DLD1 (cell line): ENCODE measurements around the gene RAD23B.

Experiments
- in situ Hi-C: cut with HindIII; loops from 2 replicates; pipeline ENCODE4 v1.10.0; 2017; ENCODE audit warnings: low sequenced_read_pairs

The RAD23B gene

DNA sequence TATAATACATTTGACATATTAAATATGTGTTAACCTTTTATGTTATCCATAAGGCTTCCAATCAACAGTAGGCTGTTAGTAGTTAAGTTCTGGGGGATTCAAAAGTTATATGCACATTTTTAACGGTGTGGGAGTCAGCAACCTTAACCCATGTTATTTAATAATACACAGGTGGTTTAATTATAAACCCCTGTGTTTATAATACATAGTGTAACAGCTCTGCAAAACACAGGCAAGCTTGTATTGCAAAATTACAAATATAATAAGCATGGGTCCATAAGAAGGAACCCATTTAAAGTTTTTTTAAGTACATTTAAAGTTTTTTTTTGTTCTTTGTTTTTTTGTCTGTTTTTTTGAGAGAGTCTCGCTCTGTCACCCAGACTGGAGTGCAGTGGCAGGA, 14.5 kb upstream of the RAD23B start:
- in situ Hi-C loops = no loop called here

DNA sequence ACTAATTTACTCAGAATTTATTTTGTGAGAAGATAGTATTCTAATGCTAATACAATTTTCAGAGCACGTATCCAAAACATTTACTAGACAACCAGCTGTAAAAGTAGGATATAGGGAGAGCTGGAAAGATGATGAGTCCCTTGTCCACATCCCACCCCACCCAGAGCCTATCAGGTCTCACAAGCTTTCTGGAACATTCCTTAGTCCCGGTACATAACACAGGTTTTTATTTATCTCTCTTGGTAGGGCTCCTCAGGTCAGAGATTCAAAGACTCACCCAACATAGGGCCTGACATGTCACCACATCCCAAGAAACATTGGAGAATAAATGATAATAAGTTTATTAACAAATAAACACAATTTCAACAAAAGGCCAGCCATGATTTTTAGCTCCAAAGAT, 13.8 kb upstream of the RAD23B start:
- in situ Hi-C loops = no loop called here

DNA sequence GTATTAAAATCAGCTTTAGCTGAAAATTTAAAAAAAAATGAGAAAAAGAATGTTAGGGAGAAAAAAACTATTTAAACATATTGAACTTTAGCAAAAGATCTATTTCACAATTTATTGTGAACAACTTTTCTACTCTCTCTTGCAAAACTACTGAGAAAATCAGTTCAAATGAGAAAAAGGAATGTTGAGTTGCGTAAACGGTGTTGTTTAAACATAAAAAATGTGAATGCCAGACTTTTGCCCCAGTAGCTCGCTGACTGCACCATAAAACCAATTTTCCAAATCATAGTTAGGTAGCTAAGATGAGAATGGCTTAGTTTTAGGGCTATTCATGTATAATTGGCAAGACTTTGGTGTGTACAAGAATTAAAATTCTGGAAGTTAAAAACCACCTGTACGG, 13.4 kb upstream of the RAD23B start:
- in situ Hi-C loops = no loop called here

DNA sequence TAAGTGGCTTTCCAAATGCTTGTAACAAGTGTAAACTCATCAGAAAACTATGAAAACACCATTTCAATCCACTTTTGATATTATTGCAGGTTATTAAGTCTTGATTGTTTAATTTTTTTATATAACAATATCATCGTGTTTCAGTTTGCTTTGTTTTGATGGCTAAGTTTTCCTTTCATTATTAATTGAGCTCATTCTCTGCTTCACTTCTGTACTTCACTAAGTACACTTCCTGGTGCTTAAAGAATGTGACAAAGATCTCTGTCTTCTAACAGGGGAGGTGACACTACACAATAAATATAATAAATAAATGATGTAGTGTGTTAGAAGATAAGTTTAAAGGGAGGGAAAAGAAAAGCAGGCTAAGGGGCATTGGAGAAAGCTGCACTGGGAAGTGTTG, 13.0 kb upstream of the RAD23B start:
- in situ Hi-C loops = no loop called here

DNA sequence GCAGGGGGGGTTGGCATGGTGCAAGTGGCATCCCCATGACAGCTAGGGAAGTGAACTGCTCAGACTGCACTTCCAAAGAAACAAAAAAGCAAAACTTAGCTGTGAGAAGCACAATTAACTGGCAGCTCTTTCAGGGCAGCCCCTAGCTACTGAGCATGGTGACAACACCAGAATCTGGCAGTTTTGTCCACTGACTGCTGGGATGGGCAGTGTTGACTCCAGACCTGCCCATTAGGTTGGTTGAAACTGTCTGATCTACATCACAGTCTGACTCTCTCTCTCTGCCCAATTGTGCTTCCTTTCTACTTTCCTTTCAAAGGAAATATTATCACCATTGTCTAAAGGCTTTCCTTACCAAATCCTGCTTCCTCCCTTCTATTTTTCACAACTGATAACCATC, 12.5 kb upstream of the RAD23B start:
- in situ Hi-C loops = no loop called here

DNA sequence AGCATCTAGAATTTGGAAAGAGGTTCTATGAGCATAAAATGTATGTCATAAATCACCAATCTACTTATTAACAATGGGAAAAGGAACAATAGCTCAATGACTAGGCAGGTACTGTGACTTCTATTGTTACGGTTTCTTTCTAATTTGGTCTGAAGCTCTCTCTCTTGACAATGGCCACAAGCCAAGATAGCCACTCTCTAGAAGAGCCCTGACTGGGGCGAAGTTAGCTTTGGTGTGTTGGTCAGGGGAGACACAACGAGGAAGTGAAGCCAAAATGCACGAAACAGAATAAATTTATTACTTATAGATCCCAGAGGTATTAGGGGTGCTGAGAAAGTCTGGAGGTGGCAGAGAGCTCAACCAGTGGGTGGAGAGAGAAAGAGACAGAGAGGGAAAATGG, 9.4 kb upstream of the RAD23B start:
- in situ Hi-C loops = no loop called here

DNA sequence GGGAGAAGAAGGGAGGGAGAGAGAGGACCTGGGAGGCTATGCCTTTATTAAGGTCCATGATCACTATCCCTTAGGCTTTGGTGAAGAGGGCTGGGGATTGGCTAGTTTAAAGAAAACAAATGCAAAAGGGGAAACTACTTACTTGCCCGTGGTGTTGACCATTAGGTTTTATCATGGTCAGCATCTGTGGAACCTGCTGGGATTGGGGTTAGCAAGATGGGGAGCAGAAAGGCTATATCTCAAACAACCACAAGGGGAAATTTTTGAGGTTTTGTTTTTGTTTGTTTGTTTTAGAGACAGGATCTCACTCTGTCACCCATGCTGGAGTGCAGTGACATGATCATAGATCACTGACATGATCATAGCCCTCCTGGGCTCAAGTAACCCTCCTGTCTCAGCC, 9.0 kb upstream of the RAD23B start:
- in situ Hi-C loops = no loop called here

DNA sequence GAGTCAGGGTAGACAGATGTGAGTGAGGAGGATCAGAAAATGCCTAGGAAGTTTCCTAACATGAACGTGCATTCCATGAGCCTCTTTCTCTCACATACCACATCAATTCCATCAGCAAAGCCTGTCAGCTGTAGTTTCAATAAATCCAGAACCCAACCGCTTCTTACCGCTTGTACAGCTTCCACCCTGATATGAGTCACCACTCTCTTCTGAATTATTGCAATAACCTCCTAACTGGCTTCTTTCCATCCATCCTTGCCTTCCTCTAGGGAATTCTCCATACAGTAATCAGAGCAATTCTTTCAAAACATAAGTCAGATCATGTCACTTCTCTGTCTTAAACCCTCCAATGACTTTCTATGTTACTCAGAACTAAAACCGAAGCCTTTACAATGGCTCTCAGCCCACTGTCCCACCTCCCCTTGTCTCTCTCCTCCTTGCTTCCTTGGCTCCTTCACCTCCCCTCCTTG, 8.1 kb upstream of the RAD23B start:
- in situ Hi-C loops = no loop called here

DNA sequence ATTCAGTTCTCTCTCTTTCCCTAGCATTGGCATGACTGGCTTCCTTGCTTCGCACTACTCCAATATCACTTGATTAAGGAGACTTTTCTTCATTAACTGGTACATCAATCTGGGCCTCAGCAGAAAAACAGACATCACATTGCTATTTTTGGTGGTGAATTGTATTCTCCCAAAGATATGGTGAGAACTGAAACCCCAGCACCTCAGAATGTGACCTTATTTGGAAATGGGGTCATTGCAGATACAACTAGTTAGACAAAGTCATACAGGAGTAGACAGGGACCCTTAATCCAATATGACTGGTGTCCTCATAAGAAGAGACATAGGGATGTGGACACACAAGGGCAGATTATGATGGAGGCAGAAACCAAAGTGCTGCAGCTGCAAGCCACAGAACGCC, 7.5 kb upstream of the RAD23B start:
- in situ Hi-C loops = no loop called here

DNA sequence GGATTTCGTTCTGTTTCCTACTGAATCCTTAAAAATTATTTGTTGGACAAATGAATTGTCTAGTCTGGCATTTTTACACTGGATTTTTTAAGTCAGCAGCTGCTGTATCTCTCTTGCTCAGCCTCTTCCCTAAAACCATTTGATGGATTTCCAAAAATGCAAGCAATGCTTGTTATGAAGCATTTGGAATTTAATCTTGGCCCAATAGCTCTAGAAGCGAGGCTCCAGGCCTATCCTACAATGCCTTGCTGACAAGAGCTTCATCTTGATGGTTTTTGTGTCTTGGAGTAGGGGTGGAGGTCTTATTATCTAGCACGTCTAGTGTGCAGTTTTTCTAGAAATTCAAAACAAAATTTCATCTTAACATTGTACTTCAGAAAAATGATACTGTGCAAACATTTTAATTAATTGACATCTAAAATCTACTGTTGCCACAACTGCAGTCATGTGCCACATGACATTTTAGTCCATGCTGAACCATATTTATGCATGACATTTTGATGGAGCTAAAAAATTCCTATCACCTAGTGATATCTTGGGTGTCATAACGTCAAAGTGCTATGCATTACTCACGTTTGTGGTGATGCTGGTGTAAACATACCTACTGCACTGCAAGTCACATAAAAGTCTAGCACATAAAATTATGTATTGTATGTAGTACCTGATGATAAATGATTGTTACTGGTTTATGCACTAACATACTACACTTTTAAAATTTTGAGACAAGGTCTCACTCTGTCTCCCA, 5.9 kb upstream of the RAD23B start:
- in situ Hi-C loops = no loop called here

DNA sequence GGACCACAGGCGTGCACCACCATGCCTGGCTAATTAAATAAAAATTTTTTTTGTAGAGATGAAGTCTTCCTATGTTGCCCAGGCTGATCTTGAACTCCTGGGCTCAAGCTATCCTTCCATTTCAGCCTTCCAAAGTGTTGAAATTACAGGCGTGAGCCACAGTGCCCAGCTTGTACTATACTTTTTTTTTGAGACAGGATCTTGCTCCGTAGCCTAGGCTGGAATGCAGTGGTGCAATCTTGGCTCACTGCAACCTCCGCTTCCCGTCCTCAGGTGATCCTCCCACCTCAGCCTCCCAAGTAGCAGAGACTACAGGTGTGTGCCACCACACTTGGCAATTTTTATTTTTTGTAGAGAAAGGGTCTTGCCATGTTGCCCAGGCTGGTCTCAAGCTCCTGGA, 5.3 kb upstream of the RAD23B start:
- in situ Hi-C loops = no loop called here

DNA sequence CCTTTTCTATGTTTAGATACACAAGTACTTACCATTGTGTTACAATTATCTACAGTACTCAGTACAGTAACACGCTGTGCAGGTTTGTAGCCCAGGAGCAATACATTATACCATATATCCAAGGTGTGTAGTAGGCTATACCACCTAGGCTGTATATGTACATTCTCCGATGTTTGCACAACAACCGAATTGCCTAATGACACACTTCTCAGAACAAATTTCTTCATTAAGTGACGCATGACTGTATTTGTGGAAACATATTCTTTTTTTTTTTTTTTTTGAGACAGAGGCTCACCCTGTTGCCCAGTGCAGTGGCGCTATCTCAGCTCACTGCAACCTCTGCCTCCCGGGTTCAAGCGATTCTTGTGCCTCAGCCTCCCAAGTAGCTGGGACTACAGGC, 4.0 kb upstream of the RAD23B start:
- in situ Hi-C loops = no loop called here

DNA sequence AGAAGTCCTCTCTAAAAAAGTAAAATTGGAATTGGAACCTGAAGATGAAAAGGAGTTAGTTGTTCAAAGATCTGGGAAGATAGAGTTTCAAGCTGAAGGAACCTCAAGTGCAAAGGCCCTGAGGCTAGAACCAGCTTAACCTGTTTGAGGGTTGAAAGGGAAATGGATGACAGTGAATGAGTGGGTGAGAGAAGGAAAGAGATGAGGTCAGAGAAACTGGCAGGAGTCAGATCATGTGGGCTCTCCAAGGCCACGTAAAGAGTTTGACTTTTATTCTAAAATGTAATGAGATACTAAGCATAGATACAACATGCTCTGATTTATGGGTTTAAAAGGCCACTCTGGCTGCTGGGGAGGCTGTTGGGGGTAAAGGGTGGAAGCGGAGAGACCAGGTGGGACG, 2.5 kb upstream of the RAD23B start:
- in situ Hi-C loops = no loop called here

DNA sequence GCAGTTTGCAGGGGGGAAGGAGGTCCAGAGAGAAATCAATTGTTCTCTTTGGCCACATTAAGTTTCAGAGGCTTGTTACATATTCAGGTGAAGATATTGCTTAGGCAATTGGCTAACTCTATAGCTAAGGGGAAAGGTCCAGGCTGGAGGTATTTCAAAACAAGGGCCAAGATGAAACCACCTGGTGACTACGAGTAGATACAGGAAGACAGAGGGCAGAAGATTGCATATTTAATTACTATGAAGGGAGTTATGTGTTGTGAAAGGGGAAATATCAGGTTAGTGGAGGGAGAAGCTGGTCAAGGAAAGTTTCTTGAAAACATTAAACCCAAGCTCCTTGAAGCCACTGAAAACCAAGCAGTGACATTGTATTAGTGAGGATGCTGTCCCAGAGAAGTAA, 1.9 kb upstream of the RAD23B start:
- in situ Hi-C loops = no loop called here

DNA sequence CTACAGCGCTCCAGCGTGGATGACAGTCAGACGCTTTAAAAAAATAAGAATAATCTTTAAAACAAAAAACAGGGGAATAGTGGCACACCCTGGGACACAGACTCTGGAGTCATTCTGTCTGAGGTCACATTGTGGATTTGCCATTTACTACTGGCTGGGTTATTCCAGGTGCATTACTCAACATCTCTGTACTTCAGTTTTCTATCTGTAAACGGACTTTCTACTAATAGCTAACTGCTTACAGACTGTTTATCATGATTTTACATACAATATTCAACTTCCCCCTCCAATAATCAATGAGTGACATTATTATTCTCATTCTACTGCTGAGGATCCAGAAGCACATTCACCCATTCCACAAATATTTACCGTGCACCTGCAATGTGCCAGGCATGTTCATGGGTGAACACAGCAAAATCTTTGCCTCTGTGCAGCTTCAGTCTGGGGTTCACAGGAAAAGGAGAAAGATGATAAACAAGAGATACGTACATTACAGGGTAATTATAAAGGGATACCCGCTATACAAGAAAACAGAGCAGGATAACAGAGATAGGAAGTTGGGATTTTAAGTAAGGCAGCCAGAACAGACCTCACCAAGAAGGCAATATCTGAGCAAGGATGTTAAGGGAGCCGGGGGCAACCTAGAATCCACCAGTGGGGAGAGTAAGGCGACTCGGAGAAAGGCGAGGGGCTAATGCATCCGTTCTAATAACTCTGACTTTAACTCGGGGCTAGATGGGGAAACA, 984 bp upstream of the RAD23B start:
- in situ Hi-C loops = no loop called here

DNA sequence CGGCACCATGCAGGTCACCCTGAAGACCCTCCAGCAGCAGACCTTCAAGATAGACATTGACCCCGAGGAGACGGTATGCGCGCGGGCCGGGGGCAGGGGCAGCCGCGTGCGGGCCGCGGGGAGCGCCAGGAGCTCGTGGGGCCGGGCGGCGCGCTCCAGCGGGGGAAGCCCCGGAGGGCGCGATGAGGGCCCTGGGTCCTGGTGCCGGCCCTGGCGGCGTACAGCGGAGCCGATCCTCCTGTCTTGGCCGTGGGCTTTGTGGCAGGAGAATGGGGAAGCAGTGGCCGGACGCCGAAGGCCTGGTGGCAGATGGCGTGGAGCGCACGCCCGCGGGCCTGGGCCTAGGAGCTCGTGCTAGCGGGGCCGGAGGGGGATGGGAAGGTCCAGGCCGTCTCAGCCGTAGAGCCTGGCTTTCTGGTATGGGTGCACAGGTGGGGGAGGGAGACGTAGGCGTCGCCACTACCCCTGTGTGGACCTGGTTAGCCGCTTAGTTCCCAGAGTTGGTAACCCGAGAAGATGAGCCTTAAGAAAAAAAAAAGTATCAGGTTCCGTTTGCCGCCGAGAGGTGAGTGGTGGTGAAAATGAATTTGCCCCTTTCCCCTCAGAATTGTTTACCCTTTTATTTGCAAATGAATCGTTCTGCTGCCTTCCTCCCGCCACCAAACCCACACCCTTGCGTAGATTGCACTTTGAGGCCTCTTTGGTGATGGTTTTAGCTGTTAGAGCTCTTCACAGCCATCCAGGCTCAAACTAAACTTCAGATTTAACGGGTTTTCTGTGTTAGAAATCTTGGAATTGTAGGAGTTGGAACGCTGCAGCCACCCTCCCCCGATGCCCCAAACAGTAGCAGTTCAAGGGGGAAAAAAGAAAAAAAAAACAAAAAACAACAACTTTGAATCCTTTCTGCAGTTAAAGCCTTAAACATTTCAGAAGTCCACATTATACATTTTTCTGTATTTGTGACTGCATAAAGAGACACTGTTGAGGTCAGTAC, 841 bp downstream of the RAD23B start:
- in situ Hi-C loops = no loop called here

DNA sequence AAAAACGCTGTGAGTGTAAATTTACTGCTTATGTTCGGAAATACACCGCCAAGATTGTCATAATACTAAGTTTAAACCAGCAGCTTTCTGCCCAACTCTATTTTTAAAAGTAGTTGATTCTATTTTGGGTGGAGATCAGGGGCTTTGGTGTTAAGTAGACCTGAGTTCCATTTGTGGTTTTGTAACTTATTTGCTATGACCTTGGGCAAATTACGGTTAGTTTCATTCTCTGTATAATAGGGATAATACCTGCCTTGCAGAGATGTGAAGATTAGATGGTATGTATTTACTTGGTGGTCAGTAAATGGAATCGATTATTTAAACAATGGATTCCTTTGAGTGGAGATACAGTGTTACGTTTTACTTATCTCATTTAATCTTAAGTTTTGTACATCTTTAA, 1.6 kb downstream of the RAD23B start:
- in situ Hi-C loops = no loop called here

DNA sequence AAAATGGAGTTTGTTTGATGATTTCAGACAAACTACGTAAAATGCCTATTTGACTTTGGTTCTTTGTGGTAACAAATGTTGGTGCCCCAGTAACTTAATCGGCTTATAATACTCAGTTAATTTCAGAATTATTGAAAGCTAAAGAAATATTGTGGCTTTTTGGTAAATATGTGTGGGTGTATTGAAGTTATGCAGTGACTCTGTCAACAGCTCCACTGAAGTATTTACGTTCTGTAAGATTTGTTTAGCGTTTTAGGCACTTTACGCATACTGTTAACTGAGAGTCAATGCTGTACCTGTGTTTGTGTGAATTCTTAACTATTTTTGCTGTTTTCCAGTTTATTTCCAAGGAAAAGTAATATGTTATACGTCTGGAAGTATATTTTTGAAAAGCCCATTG, 2.2 kb downstream of the RAD23B start:
- in situ Hi-C loops = no loop called here

DNA sequence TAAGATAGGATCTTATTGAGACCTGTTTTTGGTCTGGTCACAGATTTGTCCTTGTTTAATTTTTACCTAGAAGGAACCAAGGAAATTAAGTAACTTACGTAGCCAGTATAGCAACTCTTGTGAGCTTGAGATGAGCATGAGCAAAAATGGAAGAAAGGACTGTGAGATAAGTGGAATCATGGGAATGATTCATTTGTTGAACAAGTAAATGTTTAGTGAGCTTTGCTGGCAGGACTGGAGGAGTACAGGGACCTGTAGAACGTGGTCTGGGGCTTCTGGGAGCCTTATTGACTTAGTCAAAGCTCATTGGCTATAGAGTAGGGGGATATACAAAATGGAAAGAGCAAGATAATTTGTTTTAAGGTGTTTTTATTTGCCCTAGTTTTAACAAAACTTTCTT, 3.0 kb downstream of the RAD23B start:
- in situ Hi-C loops = no loop called here

DNA sequence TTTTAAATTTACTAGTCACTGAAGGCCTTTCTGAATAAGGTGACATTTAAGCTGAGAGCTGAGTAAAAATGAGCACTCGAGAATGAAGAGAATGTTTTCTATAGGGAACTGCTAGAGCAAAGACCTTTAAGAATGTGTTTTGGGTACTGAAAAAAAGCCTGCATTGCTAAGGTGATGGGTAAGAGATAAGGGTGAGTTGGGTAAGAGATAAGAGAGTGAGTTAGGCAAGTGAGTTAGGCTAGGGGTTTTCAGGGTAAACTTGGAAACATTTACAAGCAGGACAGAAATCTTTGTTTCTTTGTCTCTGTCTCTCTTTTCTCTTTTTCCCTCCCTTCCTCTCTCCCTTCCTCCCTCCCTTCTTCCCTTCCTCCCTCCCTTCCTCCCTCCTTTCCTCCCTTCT, 5.6 kb downstream of the RAD23B start:
- in situ Hi-C loops = no loop called here

DNA sequence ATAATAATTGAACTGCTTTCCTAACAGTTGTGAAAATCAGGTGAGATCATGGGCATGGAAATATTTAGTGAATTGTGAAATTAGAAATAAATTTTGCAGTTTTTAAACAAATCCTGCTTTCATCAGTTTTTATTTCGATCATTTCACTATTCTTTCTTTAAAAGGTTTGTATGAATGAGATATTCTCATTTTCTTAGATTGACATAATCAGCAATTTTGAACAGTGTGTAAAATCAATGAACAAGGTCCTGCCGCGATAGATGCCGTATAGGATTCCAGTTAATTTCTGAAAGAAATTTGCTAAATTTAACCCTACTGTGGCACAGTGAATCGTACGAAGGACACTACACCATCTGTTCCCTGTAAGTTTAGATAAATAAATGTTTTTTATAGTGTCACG, 7.5 kb downstream of the RAD23B start:
- in situ Hi-C loops = no loop called here
